Stomach smooth muscle (tissue), 2 donors: Measurements from ENCODE around the gene SLC10A4.

ENCODE experiments used
- H3K27ac ChIP-seq: one replicate; pipeline ENCODE4 v1.7.0; 2013; ENCODE audit warnings: mild to moderate bottlenecking, low read length, inconsistent platforms
- H3K27me3 ChIP-seq, 2 donors: one replicate each; pipeline ENCODE4 v1.7.0; 2013; ENCODE audit warnings: low read length in 2 of 2; ENCODE audit not compliant: insufficient read depth in 2 of 2, control insufficient read depth in 1 of 2
- H3K36me3 ChIP-seq, 2 donors: one replicate each; pipeline ENCODE4 v1.7.0; 2013; ENCODE audit warnings: low read length in 2 of 2; ENCODE audit not compliant: control insufficient read depth in 2 of 2, insufficient read depth in 2 of 2
- H3K4me1 ChIP-seq: one replicate; pipeline ENCODE4 v1.7.0; 2013; ENCODE audit warnings: low read length; ENCODE audit not compliant: control insufficient read depth, insufficient read depth
- H3K4me3 ChIP-seq, 2 donors: one replicate each; pipeline ENCODE4 v1.7.0; 2013; ENCODE audit warnings: low read length in 2 of 2
- H3K9ac ChIP-seq, 2 donors: one replicate each; pipeline ENCODE4 v1.7.0; 2013; ENCODE audit warnings: low read length in 2 of 2, mild to moderate bottlenecking in 1 of 2
- H3K9me3 ChIP-seq, 2 donors: one replicate each; pipeline ENCODE4 v1.7.0; 2013; ENCODE audit warnings: low read length in 2 of 2; ENCODE audit not compliant: control insufficient read depth in 2 of 2
- donor health status: healthy.
- donor health status: Pancreatic carcinoma.

SLC10A4 gene

DNA sequence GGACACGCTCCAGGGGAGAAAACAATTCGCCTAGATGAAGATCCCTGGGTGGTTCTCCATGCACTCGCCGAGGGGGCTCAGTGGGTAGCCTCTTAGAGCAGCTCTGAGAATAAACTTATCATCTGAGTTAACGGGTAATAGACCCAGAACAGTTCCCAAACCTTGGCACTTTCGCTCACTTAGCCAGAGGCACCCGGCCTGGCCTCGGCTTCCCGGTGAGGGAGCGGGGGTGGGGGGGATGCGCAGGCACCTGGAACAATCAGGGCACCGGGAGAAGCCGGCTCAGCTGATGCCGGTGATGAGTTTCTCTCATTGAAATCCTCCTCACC lies 6.5 kb downstream of the SLC10A4 start:
- Histone ChIP-seq H3K36me3 (no peaks in the 10 kb centered on the region), H3K4me1 (peaks cover 7% of the 10 kb centered on the region), H3K27ac (no peak overlapping the region), H3K9ac (no peak overlapping the region), H3K9me3 (no peaks in the 10 kb centered on the region), H3K27me3 (peaks cover 28 to 58% of the 10 kb centered on the region in 2 donors), H3K4me3 (peak overlapping the region in 1 of 2 donors; percentile 58)

DNA sequence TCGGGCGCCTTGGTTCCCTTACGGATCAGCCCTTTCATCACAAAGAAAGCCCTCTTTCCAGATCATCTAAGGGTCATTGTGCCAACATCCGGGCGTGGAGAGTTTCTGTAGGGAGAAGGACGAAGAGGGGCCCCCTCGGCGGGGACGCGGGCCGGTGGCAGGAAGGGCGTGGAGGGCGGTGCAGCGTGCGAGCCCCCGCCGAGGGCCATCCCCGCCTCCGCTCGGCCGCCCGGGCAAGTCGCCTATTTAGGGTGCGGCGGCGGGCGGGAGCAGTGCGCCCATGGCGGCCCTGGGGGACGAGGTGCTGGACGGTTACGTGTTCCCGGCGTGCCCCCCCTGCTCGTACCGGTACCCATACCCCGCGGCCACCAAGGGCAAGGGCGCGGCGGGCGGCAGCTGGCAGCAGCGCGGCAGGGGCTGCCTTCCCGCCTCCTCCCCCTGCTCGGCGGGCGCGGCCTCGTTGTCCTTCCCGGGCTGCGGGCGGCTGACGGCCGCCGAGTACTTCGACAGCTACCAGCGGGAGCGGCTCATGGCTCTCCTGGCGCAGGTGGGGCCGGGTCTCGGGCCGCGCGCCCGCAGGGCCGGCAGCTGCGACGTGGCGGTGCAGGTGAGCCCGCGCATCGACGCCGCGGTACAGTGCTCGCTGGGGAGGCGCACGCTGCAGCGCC lies 7.0 kb downstream of the SLC10A4 start, which contains the start of gene ZAR1:
Gene ZAR1 (plus strand): TSS at position 241 of the 668 bp plus-strand sequence. CDS start 40 bp downstream, at position 281.
- H3K36me3 ChIP-seq = no peaks in the 10 kb centered on the region
- no peak within 1 kb of the TSS for H3K27ac ChIP-seq
- peak within 1 kb of the TSS in 1 of 2 donors; percentile 58 for H3K4me3 ChIP-seq
- H3K4me1 ChIP-seq = peaks cover 7% of the 10 kb centered on the region
- H3K9ac ChIP-seq = no peak within 1 kb of the TSS
- H3K9me3 ChIP-seq = no peaks in the 10 kb centered on the region
- H3K27me3 ChIP-seq = peaks cover 24 to 53% of the 10 kb centered on the region in 2 donors

DNA sequence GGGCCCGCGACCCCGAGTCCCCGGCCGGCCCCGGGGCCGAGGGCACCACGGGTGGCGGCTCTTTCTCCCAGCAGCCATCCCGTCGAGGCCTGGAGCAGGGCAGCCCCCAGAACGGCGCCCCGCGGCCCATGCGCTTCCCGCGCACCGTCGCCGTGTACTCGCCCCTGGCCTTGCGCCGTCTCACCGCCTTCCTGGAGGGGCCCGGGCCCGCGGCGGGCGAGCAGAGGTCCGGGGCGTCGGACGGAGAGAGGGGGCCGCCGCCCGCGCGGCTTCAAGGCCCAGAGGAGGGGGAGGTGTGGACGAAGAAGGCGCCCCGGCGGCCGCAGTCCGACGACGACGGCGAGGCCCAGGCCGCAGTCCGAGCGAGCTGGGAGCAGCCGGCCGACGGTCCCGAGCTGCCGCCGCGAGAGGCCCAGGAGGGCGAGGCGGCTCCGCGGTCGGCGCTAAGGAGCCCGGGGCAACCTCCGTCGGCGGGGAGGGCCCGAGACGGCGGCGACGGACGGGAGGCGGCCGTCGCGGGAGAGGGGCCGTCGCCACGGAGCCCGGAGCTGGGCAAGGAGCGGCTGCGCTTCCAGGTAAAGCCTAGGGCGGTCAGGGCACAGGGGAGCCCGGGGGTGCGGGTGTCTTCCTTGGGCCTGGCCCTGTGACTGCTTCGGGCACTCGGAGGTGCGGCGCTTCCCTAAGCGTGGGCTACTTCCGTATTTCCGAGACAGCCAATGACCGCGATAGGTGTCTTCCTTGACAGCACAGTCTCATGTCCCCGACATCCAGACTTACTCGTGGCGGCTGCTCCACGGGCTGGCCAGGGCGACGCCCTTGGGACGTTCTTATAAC lies 7.8 kb downstream of the SLC10A4 start:
- Histone ChIP-seq H3K27ac (no peak overlapping the region), H3K4me3 (peak overlapping the region in 1 of 2 donors; percentile 58), H3K36me3 (no peaks in the 10 kb centered on the region), H3K9me3 (no peaks in the 10 kb centered on the region), H3K4me1 (peaks cover 7% of the 10 kb centered on the region), H3K9ac (no peak overlapping the region), H3K27me3 (peaks cover 24 to 49% of the 10 kb centered on the region in 2 donors)

DNA sequence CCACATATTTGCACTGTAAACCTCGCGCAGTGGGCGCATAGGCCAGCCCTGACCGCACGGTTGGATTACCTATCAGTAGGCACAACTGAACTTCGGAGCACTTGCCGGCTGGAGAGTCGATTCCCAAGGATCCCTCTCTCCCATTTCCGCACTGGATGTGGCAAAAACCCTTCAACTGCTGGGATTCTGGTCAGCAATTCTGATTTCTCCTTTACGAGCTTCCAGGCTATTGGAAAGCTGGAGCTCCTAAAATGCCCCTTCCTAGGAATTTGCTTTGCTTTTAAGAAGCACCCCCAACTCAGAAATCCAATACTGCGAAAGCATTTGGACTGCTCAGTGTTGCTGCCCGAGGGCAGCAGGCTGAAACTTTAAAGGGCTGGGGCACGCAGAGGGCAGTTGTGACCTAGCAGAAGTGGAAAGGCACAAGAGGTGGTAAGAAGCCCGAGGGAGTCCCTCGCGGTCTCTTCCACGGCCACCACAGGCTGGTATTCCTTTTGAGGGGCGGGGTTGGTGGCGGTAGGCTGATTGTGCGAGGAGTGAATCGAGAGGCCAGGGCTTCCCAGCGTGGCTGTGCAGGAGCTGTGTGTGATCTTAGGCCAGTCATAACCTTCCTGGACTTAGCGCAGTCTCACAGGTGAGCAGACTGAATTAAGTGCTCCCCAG lies 8.5 kb downstream of the SLC10A4 start:
- peaks cover 24 to 47% of the 10 kb centered on the region in 2 donors for H3K27me3 ChIP-seq
- no peak overlapping the region for H3K27ac ChIP-seq
- no peaks in the 10 kb centered on the region for H3K36me3 ChIP-seq
- no peak overlapping the region for H3K9ac ChIP-seq
- no peaks in the 10 kb centered on the region for H3K9me3 ChIP-seq
- H3K4me1 ChIP-seq = peaks cover 7% of the 10 kb centered on the region
- no peak overlapping the region for H3K4me3 ChIP-seq

DNA sequence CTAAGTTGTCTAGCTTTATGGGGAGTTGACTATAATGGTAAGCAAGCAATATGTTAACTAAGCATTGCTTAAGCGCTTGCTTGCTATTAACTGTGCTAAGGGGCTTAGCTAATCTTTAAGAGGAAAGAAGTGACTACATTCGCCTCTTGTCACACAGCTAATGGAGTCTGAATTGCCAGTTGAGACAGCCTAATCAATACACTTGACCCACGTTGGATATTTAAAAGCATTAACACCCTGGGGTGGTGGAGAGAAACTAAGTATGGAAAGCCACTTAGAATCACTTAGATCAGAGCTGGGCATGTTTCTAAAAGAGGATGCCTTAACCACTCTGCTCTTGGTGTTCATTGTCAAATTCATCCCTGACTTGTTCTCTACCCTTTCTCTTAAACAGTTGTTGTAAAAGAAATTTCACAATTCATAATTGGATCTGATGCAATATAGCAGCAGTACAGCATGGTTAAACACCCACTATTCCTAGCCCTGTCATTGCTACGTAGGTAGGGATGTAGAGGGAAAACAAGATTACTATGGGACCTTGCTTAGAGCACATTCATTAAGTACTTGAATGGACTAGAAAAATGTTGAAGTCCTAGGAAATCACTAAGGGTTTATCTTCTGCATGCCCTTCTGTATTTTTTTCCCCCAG lies 10.4 kb downstream of the SLC10A4 start:
- peaks cover 7% of the 10 kb centered on the region for H3K4me1 ChIP-seq
- no peak overlapping the region for H3K27ac ChIP-seq

DNA sequence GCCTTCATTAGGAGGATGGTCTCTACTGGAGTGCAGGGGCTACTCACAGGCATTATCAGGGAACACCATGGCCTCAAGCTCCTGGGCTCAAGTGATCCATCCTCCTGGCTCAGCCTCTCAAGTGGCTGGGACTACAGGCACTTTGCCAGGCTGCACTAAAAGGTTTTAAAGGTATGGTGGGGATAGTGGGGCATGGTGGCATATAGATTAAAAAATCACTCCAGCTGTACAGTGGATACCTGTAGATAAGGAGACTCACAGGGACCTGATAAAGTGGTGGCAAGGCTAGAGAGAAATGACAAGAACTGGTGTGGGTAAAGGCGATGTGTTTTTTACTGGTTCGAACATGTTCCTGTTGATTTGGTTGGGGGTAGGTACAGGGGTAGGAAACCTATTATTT lies 12.8 kb downstream of the SLC10A4 start:
- no peaks in the 10 kb centered on the region for H3K9me3 ChIP-seq
- H3K9ac ChIP-seq = no peak overlapping the region
- H3K4me3 ChIP-seq = no peak overlapping the region
- peaks cover 7 to 11% of the 10 kb centered on the region in 2 donors for H3K36me3 ChIP-seq
- peaks cover 8 to 11% of the 10 kb centered on the region in 2 donors for H3K27me3 ChIP-seq
- no peak overlapping the region for H3K27ac ChIP-seq
- H3K4me1 ChIP-seq = no peaks in the 10 kb centered on the region

More for the DNA sequence above, 10.4 kb downstream of the SLC10A4 start:
- Histone ChIP-seq H3K27me3 (peaks cover 14 to 32% of the 10 kb centered on the region in 2 donors), H3K9me3 (no peaks in the 10 kb centered on the region), H3K4me3 (no peak overlapping the region), H3K36me3 (no peaks in the 10 kb centered on the region), H3K9ac (no peak overlapping the region)

DNA sequence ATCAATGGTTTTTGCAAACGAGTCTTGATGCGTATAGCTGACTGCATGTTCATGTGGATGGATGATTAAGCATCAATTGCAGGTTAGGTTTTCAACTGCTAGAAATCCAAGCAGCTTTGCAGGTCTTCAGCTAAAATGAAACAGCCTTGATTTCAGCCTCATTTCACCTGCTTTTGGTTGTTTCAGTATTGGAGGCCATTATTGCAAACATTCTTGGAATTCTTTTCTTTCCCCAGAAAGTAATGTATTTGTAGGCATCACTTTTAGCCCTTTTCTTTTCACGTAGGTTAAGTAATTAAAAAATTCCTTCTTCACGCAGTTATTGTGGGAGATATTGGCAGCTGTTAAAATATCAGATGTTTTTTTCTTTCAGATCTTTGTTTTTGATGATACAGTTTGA lies 15.8 kb downstream of the SLC10A4 start:
- no peak overlapping the region for H3K4me3 ChIP-seq

DNA sequence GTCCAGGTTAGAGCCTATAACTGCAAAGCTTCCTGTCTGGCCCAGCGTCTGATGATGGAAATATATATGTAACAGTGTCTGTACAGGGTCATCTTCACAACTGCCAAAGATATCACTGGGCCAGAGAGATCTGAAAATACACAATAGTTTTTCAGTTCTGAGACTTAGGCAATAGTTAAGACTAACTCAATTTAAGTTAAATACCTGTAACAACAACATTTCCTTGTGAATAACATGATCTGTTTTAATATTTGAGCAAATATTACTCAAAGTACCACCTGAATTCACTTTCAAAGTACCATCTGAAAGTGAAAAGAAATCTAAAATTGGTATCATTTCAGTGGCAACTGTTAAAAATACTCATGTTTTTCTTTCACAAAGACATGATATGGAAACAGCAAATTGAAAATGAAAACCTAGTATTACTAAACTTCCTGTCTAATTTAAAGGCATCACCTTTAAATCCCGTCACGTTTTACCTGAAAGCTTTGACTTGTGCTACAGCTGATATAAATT lies 16.5 kb downstream of the SLC10A4 start:
- Histone ChIP-seq H3K4me3 (no peak overlapping the region), H3K27me3 (no peaks in the 10 kb centered on the region), H3K27ac (no peak overlapping the region), H3K36me3 (peaks cover 10 to 14% of the 10 kb centered on the region in 2 donors), H3K9me3 (no peaks in the 10 kb centered on the region), H3K4me1 (no peaks in the 10 kb centered on the region), H3K9ac (no peak overlapping the region)

More for the DNA sequence above, 15.8 kb downstream of the SLC10A4 start:
- no peaks in the 10 kb centered on the region for H3K9me3 ChIP-seq
- no peaks in the 10 kb centered on the region for H3K27me3 ChIP-seq
- no peak overlapping the region for H3K9ac ChIP-seq
- H3K27ac ChIP-seq = no peak overlapping the region
- no peaks in the 10 kb centered on the region for H3K4me1 ChIP-seq
- H3K36me3 ChIP-seq = peaks cover 10 to 14% of the 10 kb centered on the region in 2 donors

DNA sequence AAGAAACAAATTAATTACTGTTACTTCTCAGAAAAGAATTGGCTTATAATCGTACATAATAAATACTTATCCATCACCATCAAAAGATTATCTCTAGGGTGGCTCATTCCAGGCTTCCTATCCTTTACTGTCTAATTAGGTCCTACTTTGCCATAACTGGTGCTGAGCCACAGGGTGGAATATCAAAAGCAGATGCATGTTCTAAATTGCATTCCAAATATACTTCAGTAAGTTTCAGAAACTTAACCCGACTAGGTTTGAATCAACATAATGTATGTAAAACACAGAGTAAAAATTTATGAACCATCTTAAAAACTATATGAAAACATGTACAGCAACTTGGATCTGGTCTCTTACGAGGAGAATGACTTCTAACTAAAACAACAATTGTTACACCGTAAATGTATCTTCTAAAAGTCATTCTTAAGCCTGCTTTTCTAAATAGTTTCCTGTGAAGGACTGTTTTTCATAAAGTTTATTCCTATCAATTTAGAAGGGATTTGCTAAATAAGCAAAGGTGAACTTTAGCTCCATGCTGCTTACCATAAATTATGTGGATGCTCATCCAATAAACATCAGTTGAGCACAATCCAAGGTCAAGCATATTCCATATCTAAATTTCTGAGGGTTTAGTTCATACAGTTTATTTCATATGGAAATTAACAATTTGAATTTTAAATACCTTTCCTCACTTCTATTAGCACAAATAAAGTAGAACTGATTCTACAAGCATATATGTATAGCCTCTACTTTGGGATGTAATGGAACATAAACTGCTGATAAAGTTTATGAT lies 20.3 kb downstream of the SLC10A4 start:
- no peaks in the 10 kb centered on the region for H3K9me3 ChIP-seq
- no peak overlapping the region for H3K27ac ChIP-seq
- H3K27me3 ChIP-seq = no peaks in the 10 kb centered on the region
- H3K36me3 ChIP-seq = peaks cover 18% of the 10 kb centered on the region in 2 donors
- H3K4me1 ChIP-seq = no peaks in the 10 kb centered on the region
- H3K9ac ChIP-seq = no peak overlapping the region
- H3K4me3 ChIP-seq = no peak overlapping the region

DNA sequence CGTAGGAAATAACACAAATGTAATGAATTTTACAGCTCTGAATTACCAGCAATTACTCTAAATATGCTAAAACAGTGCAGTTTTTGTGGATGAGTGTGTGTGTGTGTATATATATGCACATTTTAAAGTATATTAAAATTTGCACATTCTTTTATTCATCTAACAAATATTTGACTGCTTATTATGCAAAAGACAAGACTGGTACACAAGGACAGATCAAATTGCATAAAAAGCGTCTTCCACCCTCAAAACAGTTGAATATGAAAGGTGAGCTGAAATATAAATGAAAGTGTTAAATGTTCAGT lies 20.8 kb downstream of the SLC10A4 start:
- no peaks in the 10 kb centered on the region for H3K9me3 ChIP-seq
- H3K9ac ChIP-seq = no peak overlapping the region
- no peak overlapping the region for H3K4me3 ChIP-seq
- H3K27ac ChIP-seq = no peak overlapping the region
- H3K27me3 ChIP-seq = no peaks in the 10 kb centered on the region
- peaks cover 19 to 24% of the 10 kb centered on the region in 2 donors for H3K36me3 ChIP-seq
- H3K4me1 ChIP-seq = no peaks in the 10 kb centered on the region
